Smooth muscle cell (in vitro differentiated cells): Measurements from ENCODE around the gene TNNI3. TPM values are rescaled to one million over a fixed set of nuclear protein-coding genes. Genes with fewer than 3 reads are reported as not detected.

Experiments
- DNase-seq: peaks from one replicate; lab custom pipeline; 2025; ENCODE audit not compliant: unreplicated experiment; lab: John Stamatoyannopoulos, UW
- H2AFZ ChIP-seq: fragments of 200-600 bp; sonication (generic); 2 replicates; pipeline ENCODE4 v1.6.0; 2016; ENCODE audit warnings: antibody characterized with exemption, low read depth, mild to moderate bottlenecking
- H3F3A ChIP-seq: fragments of 200-600 bp; sonication (generic); 2 replicates; pipeline ENCODE4 v1.6.0; 2017; ENCODE audit warnings: antibody characterized with exemption, low read depth
- H3K27ac ChIP-seq: fragments of 200-600 bp; sonication (generic); 2 replicates; pipeline ENCODE4 v1.5.1; 2016; ENCODE audit warnings: low read depth, mild to moderate bottlenecking
- H3K27me3 ChIP-seq: fragments of 200-600 bp; sonication (generic); 2 replicates; pipeline ENCODE4 v1.6.1; 2016; ENCODE audit warnings: low read depth, mild to moderate bottlenecking
- H3K36me3 ChIP-seq: fragments of 200-600 bp; sonication (generic); 2 replicates; pipeline ENCODE4 v1.5.1; 2016; ENCODE audit warnings: low read depth
- H3K4me1 ChIP-seq: fragments of 200-600 bp; sonication (generic); 2 replicates; pipeline ENCODE4 v1.5.1; 2016; ENCODE audit warnings: low read depth
- H3K4me2 ChIP-seq: fragments of 200-600 bp; sonication (generic); 2 replicates; pipeline ENCODE4 v1.6.0; 2016; ENCODE audit warnings: mild to moderate bottlenecking
- H3K4me3 ChIP-seq: fragments of 200-600 bp; sonication (generic); 2 replicates; pipeline ENCODE4 v1.5.1; 2016; ENCODE audit warnings: mild to moderate bottlenecking
- H3K79me2 ChIP-seq: fragments of 200-600 bp; sonication (generic); 2 replicates; pipeline ENCODE4 v1.6.0; 2016; ENCODE audit warnings: low read depth, mild to moderate bottlenecking
- H3K9ac ChIP-seq: fragments of 200-600 bp; sonication (generic); 2 replicates; pipeline ENCODE4 v1.6.0; 2016; ENCODE audit warnings: low read depth
- H3K9me3 ChIP-seq: fragments of 200-600 bp; sonication (generic); replicated peaks from 2 replicates; pipeline ENCODE4 v1.5.1; 2016; ENCODE audit warnings: low read depth
- H4K20me1 ChIP-seq: fragments of 200-600 bp; sonication (generic); 2 replicates; pipeline ENCODE4 v1.6.0; 2016; ENCODE audit warnings: low read depth
- WGBS: methylation state at CpG from one replicate; pipeline ENCODE4 v1.1.7; 2016; ENCODE audit warnings: low lambda C conversion rate; 5-methylcytosine and 5-hydroxymethylcytosine counted together
- polyA plus RNA-seq: library from polyadenylated mRNA; unstranded; fragments of >200 nt; fragmentation: Nextera tagmentation; extraction: Ambion mirVana; gene quantifications from 2 replicates; pipeline ENCODE4 v1.2.1, GENCODE V29; 2016
- total RNA-seq: library from RNA; depleted of rRNA; stranded (reverse); fragments of >200 nt; gene quantifications from 2 replicates; pipeline ENCODE4 v1.2.3, GENCODE V29; 2014
- TF ChIP-seq, protein P1 (sequence below): fragments of 200-600 bp; sonication (generic); IDR thresholded peaks from 2 replicates; pipeline ENCODE4 v1.5.1; 2017; ENCODE audit warnings: borderline replicate concordance, mild to moderate bottlenecking, antibody characterized with exemption; ENCODE audit not compliant: insufficient read depth, poor library complexity, severe bottlenecking

Gene TNNI3
- total and polyA plus RNA-seq, 2 experiments from 2014 or later = 3.0 TPM; not detected in 1

DNA sequence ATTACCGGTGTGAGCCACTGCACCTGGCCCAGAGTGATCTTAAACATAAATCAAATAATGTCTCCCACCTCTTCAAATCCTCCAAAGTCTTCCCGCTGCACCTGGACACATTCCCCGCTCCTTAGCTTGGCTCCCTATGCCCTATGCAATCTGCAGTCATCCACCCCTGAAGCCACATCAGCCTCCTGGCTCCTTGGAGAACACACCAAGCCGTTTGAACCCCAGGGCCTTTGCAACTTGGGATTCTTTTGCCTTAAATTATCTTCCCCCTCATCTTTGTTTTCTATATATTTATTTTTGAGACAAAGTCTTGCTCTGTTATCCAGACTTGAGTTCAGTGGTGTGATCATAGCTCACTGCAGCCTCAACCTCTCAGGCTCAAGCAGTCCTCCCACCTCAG, 11.6 kb upstream of the TNNI3 start:
- Histone ChIP-seq H3K4me1 (no peaks in the 10 kb centered on the region), H3K4me2 (no peak overlapping the region), H4K20me1 (no peaks in the 10 kb centered on the region), H3K9me3 (no peaks in the 10 kb centered on the region), H2AFZ (no peak overlapping the region), H3K4me3 (no peak overlapping the region), H3K27ac (no peak overlapping the region), H3K9ac (no peak overlapping the region), H3K36me3 (no peaks in the 10 kb centered on the region), H3K27me3 (peaks cover 40% of the 10 kb centered on the region), H3F3A (no peaks in the 10 kb centered on the region), H3K79me2 (no peaks in the 10 kb centered on the region)
- TF ChIP-seq, protein P1, sequence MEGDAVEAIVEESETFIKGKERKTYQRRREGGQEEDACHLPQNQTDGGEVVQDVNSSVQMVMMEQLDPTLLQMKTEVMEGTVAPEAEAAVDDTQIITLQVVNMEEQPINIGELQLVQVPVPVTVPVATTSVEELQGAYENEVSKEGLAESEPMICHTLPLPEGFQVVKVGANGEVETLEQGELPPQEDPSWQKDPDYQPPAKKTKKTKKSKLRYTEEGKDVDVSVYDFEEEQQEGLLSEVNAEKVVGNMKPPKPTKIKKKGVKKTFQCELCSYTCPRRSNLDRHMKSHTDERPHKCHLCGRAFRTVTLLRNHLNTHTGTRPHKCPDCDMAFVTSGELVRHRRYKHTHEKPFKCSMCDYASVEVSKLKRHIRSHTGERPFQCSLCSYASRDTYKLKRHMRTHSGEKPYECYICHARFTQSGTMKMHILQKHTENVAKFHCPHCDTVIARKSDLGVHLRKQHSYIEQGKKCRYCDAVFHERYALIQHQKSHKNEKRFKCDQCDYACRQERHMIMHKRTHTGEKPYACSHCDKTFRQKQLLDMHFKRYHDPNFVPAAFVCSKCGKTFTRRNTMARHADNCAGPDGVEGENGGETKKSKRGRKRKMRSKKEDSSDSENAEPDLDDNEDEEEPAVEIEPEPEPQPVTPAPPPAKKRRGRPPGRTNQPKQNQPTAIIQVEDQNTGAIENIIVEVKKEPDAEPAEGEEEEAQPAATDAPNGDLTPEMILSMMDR = no peak
- DNase-seq = no peak
- 83% methylated on average over 4 of the region's 4 CpGs for WGBS

DNA sequence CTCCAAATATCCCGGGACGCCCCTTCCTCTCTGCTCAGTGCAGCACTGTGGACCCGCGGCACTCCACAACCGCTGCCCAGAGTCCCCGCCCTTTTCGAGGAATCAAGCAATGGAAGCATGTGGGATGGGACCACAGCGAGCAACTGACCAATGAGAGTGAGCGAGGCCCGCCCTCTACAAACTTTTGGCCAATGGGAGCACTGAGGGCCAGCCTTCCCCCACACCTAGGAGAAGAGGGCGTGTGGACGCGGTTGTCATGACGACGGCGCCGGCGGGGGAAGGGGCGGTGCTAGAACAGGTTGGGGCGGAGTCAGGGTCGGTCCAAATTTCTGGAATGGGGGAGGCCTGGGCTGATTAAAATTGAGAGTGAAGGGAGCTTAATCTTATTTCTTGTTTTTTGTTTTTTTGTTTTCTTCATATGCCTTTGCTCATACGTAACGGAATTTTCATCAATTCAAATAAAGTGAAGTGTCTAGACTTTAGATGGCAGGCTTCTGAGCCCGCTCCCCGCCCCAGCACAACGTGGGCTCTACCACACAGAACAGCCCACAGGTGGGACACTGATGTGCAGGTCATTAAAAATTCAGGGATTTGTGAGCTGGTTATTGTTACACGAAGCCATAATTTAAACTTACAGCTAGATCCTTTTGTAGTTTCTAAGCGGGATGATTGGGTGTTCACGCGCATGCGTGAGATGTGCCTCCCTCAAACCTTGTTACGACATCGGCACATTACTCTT, 9.2 kb upstream of the TNNI3 start, which contains the start of gene DNAAF3:
Gene DNAAF3 (minus strand): TSS at position 84 of the 739 bp plus-strand sequence. CDS start 200 bp downstream, outside the sequence.
- no peaks in the 10 kb centered on the region for H3K9me3 ChIP-seq
- TF ChIP-seq, protein P1 = no peak

DNA sequence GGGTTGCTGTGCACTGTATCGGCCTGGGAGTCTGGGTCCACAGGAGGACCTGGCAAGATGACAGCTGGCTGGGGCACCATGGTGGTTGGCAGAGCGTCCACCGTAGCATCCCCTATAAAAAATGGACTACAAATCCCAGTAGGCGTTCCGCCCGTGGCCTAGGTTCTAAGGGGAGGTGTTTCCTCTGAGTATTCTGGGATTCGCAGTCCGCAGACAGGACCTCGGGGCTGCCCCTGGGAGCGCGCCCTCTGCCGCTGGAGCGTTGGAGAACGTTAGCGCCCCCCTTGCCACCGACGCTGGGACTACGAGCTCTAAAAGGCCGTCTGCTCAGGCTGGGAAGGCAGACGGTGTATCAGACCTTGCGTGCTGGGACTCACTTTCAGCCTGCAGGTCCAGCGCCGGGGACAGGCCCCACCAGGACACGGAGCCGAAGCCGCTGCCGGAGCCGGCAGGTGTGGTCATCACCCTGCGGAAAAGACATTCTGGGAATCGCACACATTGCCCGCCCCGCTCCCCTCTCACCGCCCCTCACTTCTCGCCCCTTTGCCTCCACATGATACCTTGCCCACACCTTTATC, 8.5 kb upstream of the TNNI3 start:
- H3K4me3 ChIP-seq = peak overlapping the region; percentile 62
- TF ChIP-seq, protein P1 = peak; percentile 47
- H4K20me1 ChIP-seq = no peaks in the 10 kb centered on the region
- no peaks in the 10 kb centered on the region for H3K9me3 ChIP-seq
- no peak overlapping the region for H3K9ac ChIP-seq
- H2AFZ ChIP-seq = peak overlapping the region; percentile 84
- peak overlapping the region; percentile 86 for H3K4me2 ChIP-seq
- no peak for DNase-seq
- peaks cover 30% of the 10 kb centered on the region for H3K27me3 ChIP-seq
- 4% methylated on average over 29 of the region's 34 CpGs for WGBS
- no peaks in the 10 kb centered on the region for H3K79me2 ChIP-seq
- H3F3A ChIP-seq = no peaks in the 10 kb centered on the region
- H3K36me3 ChIP-seq = no peaks in the 10 kb centered on the region
- H3K27ac ChIP-seq = no peak overlapping the region
- no peaks in the 10 kb centered on the region for H3K4me1 ChIP-seq

More for the DNA sequence above, 9.2 kb upstream of the TNNI3 start, which contains the start of gene DNAAF3:
- Histone ChIP-seq H3F3A (no peaks in the 10 kb centered on the region), H3K4me3 (peak within 1 kb of the TSS; percentile 62), H2AFZ (peak within 1 kb of the TSS; percentile 84), H4K20me1 (no peaks in the 10 kb centered on the region), H3K9ac (no peak within 1 kb of the TSS), H3K36me3 (no peaks in the 10 kb centered on the region), H3K4me1 (no peaks in the 10 kb centered on the region), H3K27ac (no peak within 1 kb of the TSS), H3K4me2 (peak within 1 kb of the TSS; percentile 86), H3K27me3 (peaks cover 29% of the 10 kb centered on the region), H3K79me2 (no peaks in the 10 kb centered on the region)
- WGBS = 3% methylated on average over 33 of the region's 33 CpGs
- peak; percentile 79 for DNase-seq
